ENCODE results near the gene DDX49. TPM values are rescaled to one million over a fixed set of nuclear protein-coding genes. Genes with fewer than 3 reads are reported as not detected.

Gene DDX49
- total and polyA plus RNA-seq, 2 donors from 2014 or later = 39.5 to 40.6 TPM

GRCh38 chr19:18910010-18910409 lies 9.5 kb upstream of the DDX49 start:
- Histone ChIP-seq H3K9me3 (ENCODE audit: control insufficient read depth in 2 of 3, insufficient read depth in 1 of 3, low read length in 3 of 3) (no peaks in the 10 kb centered on the region), H3K27ac (ENCODE audit: low read depth in 2 of 2, low read length in 2 of 2) (no peak overlapping the region), H3K9ac (ENCODE audit: low read length in 3 of 3) (no peak overlapping the region), H3K27me3 (ENCODE audit: control insufficient read depth, insufficient read depth, low read length) (no peaks in the 10 kb centered on the region), H3K36me3 (ENCODE audit: control insufficient read depth in 2 of 3, insufficient read depth in 3 of 3, low read length in 3 of 3) (peaks cover 0 to 3% (median 0%) of the 10 kb centered on the region in 3 donors), H3K4me1 (ENCODE audit: control insufficient read depth in 2 of 3, insufficient read depth in 2 of 3, low read depth in 1 of 3, low read length in 3 of 3) (no peaks in the 10 kb centered on the region), H3K4me3 (ENCODE audit: low read length in 3 of 3) (no peak overlapping the region)
- intact Hi-C loops (cut with DNase I) = no loop called here
- FAIRE-seq = no peak
- TF ChIP-seq, protein P1, sequence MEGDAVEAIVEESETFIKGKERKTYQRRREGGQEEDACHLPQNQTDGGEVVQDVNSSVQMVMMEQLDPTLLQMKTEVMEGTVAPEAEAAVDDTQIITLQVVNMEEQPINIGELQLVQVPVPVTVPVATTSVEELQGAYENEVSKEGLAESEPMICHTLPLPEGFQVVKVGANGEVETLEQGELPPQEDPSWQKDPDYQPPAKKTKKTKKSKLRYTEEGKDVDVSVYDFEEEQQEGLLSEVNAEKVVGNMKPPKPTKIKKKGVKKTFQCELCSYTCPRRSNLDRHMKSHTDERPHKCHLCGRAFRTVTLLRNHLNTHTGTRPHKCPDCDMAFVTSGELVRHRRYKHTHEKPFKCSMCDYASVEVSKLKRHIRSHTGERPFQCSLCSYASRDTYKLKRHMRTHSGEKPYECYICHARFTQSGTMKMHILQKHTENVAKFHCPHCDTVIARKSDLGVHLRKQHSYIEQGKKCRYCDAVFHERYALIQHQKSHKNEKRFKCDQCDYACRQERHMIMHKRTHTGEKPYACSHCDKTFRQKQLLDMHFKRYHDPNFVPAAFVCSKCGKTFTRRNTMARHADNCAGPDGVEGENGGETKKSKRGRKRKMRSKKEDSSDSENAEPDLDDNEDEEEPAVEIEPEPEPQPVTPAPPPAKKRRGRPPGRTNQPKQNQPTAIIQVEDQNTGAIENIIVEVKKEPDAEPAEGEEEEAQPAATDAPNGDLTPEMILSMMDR (IDR thresholded peaks at IDR 0.05; ENCODE audit: borderline replicate concordance, extremely low read depth, insufficient read depth) = no peak
- no peak for DNase-seq

- Histone ChIP-seq H3K27me3 (ENCODE audit: control insufficient read depth, insufficient read depth, low read length) (no peaks in the 10 kb centered on the region), H3K9ac (ENCODE audit: low read length in 3 of 3) (no peak overlapping the region), H3K4me1 (ENCODE audit: control insufficient read depth in 2 of 3, insufficient read depth in 2 of 3, low read depth in 1 of 3, low read length in 3 of 3) (peaks cover 0 to 2% (median 0%) of the 10 kb centered on the region in 3 donors), H3K4me3 (ENCODE audit: low read length in 3 of 3) (no peak overlapping the region), H3K27ac (ENCODE audit: low read depth in 2 of 2, low read length in 2 of 2) (no peak overlapping the region), H3K9me3 (ENCODE audit: control insufficient read depth in 2 of 3, insufficient read depth in 1 of 3, low read length in 3 of 3) (no peaks in the 10 kb centered on the region), H3K36me3 (ENCODE audit: control insufficient read depth in 2 of 3, insufficient read depth in 3 of 3, low read length in 3 of 3) (peaks cover 0 to 7% (median 0%) of the 10 kb centered on the region in 3 donors)
- TF ChIP-seq, protein P1 (IDR thresholded peaks at IDR 0.05; ENCODE audit: borderline replicate concordance, extremely low read depth, insufficient read depth) = no peak
- no peak for FAIRE-seq
- no peak for DNase-seq
- intact Hi-C loops (cut with DNase I) = no loop called here
Measured at GRCh38 chr19:18910801-18911436, 8.6 kb upstream of the DDX49 start.

- Histone ChIP-seq H3K27ac (ENCODE audit: low read depth in 2 of 2, low read length in 2 of 2) (no peak overlapping the region), H3K36me3 (ENCODE audit: control insufficient read depth in 2 of 3, insufficient read depth in 3 of 3, low read length in 3 of 3) (peaks cover 0 to 4% (median 0%) of the 10 kb centered on the region in 3 donors), H3K9ac (ENCODE audit: low read length in 3 of 3) (no peak overlapping the region), H3K4me3 (ENCODE audit: low read length in 3 of 3) (no peak overlapping the region), H3K27me3 (ENCODE audit: control insufficient read depth, insufficient read depth, low read length) (no peaks in the 10 kb centered on the region), H3K9me3 (ENCODE audit: control insufficient read depth in 2 of 3, insufficient read depth in 1 of 3, low read length in 3 of 3) (no peaks in the 10 kb centered on the region), H3K4me1 (ENCODE audit: control insufficient read depth in 2 of 3, insufficient read depth in 2 of 3, low read depth in 1 of 3, low read length in 3 of 3) (peaks cover 0 to 2% (median 0%) of the 10 kb centered on the region in 3 donors)
- intact Hi-C loops (cut with DNase I) = no loop called here
- DNase-seq (no peak), FAIRE-seq (no peak)
- TF ChIP-seq, protein P1 (IDR thresholded peaks at IDR 0.05; ENCODE audit: borderline replicate concordance, extremely low read depth, insufficient read depth) = no peak
Measured at GRCh38 chr19:18912933-18913332, 6.6 kb upstream of the DDX49 start.
